Left forelimb (tissue), 1 donor: ENCODE measurements around the gene VAMP5.
"Not testable (repeated sequence)": the region's sequence is repeated elsewhere in the genome, so short reads cannot be mapped to it uniquely, and the experiment has no call there.

ENCODE experiments used
- DNase-seq: peaks from one replicate; pipeline ENCODE4 v3.0.0-alpha.2; 2018; ENCODE audit warnings: low spot score

VAMP5 gene, protein sequence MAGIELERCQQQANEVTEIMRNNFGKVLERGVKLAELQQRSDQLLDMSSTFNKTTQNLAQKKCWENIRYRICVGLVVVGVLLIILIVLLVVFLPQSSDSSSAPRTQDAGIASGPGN

DNA sequence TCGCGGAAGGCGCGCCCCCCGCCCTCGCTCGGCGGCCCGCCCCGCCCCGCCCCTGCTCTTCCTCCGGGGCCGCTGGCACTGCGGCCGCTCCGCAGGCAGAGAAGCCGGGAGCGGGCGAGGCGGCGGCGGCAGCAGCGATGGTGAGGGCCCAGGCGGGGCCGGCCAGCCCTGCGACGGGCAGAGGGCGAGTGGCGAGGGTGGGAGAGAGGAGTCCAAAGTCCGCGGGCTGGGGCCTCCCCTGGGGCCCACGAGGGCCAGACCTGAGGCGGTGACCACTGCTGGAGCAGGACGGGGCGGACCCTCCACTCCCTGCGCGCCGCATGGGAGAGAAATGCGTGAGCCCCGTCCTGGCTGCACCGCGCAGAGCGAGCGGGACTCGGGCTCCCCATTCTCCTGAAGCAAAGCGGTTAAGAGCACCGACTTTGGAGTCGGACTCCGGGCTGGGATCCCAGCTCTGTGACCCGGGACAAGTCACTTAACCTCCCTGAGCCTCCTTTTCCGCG lies at the start of gene VAMP5:
Gene VAMP5 (plus strand): TSS at position 78 of the 503 bp plus-strand sequence. CDS start 60 bp downstream, at position 138.
- no peak for DNase-seq

DNA sequence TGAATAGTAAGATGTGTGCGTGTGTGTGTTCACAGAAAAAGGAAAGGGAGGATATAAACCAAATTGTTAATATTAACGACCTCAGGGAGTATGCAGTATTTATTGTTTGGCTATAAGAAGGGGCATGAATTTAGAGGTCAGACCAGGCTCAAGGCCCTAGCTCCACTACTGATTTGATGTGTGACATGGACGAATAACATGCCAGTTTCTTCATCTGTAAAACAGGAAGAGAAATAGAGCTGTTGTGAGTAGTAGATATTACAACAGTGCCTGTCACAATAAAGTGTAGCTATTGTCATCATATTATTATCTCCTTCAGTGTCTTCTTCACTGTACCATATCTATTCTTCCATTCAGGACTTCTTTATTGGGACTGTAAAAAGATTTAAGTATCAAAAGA lies 49.4 kb upstream of the VAMP5 start:
- no peak for DNase-seq

DNA sequence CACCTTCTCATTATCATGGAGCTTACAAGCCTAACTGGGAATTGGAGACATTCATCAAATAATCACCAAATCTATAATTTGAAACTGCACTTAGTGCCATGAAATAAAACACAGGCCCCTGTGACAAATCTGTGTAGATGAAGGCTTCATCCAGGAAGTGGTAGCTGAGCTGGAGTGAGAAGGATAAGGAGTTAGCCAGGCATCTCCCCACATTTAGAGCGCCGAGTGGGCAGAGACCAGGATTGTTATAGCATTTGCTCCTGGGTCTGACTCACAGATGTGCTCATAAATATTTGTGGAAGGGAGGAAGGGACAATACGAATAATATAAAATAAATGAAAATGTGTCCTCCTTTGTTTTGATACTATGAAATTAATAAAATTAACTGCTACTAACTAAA lies 47.8 kb upstream of the VAMP5 start:
- DNase-seq: no peak

DNA sequence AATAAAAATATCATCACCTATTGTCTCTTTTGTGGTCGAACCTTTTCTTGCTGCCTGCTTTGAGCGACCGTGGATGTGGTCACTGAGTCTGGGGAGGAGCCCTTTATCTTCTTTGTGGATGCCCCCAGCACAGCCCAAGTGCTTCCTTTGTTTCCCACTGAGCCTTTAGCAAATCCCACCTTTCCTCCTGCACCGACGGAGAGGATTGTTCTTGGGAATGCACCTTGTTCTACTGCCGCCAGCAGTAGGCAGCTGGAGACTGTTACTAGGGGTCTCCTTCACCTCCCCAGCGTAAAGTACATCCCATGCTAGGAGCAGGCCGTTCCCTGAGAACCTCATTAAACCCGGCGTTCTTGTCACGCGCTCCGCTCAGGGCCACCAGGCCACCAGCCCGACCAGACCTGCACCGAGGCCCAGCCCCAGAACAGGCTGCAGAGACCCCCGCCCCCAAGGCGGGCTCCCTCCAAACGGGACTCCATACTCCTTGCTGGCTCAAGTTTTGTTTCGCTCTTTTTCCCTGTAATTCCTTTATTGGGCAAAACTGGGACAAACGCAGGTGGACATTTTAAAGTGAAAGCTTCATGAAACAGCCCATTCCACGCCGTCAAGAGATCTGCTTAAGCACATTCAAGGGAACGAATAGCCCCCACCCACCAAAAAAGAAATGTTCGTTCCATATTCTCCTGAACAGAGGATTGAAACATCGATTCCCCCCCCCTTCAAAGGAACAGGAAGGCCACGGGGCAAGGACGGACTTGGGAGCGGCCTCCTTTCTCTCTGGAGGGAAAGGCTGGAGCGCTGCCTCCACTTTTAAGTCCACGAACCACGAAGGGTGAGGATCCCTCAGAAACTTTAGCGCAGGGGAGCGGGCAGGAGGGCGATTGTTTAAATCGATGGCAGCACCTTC lies 46.4 kb upstream of the VAMP5 start:
- DNase-seq: peak; percentile 72

DNA sequence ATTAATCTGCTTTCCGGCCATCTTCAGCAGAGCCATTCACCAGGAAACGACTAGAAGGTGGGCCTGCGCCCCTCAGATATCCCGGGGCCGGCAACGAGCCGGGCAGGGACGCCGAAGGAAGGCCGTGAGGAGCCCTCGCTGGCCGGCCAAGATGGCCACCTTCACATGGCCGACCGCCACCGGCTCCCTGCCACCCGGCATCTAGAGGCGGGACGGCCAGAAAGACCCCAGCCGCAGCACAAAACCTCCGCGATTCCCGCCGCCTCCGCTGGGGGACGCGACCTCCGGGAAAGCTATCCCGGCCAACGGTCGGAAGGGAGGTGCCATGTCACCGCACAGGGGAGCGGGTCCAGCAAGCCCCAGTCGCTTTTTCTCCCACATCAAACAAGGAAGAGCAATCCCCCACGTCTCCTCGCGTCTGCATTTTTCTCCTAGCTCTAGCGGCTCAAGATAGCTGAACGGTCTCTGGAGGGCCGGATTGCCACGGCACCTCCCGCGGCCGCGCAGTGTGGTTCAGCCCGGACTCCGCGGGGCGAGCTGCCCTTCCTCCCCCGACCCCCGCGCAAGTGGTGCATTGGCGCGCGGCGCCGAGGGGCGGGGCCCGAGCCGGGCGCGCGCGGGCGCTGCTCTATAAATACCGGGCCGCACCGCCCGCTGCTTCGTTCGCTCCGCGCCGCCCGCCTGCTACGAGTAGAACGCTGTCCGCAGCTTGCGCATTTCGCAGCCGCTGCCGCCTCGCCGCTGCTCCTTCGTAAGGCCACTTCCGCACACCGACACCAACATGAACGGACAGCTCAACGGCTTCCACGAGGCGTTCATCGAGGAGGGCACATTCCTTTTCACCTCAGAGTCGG lies 45.5 kb upstream of the VAMP5 start, which contains the start of gene MAT2A:
Gene MAT2A (plus strand): TSS at position 662 of the 854 bp plus-strand sequence. CDS start 120 bp downstream, at position 782.
- DNase-seq: peak; percentile 99

DNA sequence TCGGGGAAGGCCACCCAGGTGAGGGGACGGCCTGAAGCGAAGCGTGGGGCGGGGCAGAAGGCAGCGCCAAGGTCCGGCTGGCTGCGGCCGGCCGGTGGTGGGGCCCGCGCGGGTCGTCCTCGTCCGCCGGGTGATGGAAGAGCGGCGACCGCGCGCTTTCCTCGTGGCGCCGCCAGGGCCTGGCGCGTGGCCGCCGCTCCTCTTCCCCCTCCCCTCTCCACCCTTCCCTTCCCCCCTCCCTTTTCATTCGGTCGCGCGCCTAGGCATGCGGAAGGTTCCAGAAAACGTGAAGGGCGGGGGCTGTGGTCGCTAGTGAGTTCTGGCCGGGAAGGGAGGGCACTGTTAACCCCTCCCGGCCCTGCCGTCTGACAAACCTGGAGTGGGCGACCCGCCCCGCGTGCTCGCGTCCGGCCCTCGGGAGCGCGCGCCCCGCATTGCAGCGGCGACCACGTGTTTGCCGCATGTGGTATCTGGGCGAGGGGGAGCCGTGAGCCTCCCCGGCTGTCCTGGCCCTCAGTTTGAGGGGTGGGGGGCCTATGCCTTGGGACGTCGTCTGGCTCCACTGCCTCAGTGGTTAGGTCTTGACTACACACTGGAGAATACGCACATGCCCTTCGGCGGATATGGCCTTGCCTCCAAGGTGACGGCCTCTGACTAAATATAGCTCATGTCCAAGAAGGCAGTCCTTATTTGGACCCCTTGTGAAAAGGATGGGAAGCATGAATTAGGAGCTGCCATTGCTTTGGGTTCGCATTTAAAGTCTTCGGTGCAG lies 44.7 kb upstream of the VAMP5 start:
- peak; percentile 86 for DNase-seq

DNA sequence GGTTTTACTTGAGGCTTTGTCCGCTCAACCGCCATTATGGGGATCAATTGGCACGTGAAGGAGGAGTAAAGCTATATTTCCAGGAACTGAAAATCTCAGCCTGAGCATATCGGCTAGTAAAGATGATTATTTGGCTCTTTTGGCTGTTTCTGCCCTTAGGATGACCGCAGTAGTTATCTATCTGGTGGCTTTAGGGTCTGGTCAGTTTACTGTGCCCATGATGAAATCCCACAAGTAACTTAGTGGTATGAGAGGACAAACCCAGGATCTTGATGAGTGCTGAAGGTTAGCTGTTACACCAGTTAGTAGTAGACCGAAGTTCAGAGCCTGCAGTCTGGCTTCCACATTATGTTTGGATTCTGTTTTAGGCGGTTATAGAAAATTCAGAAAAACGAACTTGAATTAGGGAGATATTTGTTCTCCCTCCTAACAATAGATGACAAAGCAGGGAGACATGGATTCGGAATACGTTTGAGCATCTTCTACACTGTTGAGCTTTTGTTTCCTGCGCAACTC lies 44.0 kb upstream of the VAMP5 start:
- no peak for DNase-seq

DNA sequence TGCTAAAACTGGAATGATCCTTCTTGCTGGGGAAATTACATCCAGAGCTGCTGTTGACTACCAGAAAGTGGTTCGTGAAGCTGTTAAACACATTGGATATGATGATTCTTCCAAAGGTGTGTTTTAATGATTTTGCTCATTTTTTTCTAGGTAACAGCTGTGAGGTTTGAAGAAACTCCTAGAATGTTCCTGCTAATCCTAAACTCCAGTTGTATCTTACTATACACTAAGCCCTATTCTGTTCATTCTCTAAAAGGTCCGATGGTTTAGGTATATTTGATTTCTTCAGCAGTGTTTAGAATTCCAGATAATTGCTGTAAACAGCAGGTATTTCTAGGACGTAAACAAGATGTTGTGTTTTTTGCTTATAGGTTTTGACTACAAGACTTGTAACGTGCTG lies 43.0 kb upstream of the VAMP5 start:
- DNase-seq: no peak

DNA sequence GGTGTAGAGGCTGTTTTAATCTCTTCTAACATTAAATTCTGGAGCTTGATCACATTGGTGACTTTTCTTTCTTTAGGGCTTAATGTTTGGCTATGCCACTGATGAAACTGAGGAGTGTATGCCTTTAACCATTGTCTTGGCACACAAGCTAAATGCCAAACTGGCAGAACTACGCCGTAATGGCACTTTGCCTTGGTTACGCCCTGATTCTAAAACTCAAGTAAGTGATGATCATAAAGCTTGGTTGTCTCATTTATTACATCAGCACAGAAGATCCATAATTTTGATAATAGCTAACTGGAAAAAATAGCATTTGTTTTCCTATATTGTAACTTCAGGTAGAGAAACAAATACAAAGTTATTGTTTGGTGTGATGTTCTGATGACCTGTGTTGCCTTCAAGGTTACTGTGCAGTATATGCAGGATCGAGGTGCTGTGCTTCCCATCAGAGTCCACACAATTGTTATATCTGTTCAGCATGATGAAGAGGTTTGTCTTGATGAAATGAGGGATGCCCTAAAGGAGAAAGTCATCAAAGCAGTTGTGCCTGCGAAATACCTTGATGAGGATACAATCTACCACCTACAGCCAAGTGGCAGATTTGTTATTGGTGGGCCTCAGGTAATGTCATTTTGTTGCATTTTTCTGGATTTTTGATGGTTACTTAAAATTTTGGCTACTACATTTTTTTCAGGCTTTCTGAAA lies 42.3 kb upstream of the VAMP5 start:
- DNase-seq: no peak

DNA sequence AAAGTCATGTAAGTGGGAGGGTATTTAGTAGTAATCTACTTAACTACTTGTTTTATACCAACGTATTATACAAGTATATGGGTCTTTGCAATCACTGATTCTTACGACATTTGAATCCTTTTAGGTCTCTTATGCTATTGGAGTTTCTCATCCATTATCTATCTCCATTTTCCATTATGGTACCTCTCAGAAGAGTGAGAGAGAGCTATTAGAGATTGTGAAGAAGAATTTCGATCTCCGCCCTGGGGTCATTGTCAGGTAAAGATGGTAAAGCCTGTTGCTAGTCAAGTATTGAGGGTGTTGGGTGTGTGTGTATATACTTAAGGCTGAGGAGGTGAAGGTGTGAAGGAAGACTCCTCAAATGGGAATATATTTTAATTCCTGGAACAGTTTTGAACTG lies 41.5 kb upstream of the VAMP5 start:
- no peak for DNase-seq

DNA sequence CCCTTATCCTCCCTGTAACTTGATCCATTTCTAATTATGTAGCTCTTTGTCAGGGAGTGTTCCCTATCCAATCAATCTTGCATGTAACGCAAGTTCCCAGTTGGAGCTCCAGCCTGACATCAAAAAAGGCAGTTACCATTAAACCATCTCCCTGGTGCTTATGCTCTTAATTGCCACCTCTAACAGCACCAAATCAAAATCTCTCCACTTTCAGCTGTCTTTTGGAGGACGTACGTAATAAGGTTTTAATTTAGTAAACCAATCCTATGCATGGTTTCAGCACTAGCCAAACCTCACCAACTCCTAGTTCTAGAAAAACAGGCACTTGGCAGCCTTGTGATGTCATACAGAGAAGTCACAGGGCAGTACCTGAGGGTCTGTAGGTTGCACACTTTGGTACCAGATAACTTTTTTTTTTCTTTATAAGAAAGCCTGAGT lies 40.0 kb upstream of the VAMP5 start:
- not testable (repeated sequence) for DNase-seq

DNA sequence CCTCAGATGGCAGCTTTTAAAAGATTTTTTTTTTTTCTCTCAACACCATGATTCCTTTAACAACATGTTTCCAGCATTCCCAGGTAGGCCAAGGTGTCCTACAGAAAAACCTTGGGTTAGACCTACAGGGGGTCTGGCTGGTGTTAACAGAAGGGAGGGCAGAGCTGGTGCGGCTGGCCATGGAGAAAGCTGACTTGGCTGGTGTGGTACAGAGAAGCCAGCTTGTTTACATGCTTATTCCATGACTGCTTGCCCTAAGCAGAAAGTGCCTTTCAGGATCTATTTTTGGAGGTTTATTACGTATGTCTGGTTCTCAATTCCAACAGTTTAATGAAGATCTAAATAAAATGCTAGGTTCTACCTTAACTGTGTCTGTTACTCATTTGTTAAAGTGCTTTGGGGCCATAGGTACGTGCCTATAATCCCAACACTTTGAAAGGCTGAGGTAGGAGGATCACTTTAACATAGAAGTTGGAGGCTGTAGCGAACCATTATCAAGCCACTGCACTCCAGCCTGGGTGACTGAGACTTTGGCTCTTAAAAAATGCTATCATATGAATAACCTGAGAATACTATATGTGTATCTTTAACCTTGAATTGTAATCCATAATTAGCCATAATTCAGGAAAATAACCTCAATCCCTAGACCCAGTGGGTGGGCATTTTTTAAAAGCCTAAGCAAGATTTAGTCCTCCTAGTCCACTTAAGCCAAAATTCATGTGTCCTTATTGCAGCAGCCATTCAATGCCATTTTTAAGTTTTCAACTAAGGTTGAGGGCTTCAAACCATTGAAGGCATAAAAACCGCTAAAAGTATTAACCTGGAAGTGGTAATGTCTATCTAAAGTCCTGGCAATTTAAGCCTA lies 39.1 kb upstream of the VAMP5 start:
- DNase-seq: not testable (repeated sequence)

DNA sequence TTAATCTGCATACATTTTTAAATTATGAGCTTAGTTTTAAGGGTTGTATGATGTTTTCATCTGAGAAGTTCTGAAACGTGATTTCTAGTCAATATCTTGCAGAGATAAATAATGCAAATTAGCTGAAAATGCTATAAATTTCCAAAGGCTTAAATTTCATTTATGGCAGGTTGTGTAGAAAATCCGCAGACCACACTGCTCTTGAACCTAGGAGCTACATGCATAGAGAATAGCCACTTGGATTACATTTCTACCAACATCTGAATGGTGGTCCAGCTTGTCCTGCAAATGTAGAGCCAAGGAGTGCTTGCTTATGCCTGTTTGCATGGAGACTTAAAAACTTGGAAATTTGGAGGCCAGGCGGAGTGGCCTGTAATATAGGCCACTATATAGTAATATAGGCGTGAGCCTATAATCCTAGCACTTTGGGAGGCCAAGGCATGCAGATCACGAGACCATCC lies 38.4 kb upstream of the VAMP5 start:
- no peak for DNase-seq

DNA sequence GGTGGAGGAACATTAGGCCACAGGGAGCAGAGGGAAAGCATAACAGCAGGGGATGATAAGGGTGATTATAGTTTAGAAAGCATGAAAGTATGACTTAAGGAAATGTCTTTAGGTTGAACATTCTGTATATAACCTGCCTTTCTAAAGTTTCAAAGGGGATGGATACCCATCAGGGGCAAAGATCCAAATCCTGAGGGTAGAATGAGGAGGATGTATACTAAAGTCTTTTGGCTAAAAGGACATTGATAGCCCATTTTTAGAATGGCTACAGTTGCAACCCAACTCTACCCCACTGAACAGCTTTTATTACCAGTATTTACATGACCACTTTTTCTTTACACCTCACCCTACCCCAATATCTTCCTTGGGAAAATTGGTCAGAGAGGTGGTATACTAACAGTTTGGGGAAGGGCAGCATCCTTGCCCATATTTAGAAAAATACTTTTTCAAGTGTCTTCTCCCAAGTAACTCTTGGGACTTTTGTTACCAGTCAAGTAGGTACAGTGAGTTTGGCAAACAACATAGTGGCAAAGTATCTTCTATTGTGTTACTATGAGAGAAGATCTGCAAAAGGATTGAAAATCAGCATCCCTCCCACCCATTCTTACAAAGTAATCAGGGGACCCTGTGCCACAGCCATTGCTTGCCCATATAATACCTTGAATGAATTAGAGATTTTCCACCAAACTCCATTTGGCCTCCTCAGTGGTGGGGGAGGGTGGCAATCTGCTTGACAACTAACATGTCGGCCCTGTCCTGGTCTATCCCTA lies 37.0 kb upstream of the VAMP5 start:
- no peak for DNase-seq

DNA sequence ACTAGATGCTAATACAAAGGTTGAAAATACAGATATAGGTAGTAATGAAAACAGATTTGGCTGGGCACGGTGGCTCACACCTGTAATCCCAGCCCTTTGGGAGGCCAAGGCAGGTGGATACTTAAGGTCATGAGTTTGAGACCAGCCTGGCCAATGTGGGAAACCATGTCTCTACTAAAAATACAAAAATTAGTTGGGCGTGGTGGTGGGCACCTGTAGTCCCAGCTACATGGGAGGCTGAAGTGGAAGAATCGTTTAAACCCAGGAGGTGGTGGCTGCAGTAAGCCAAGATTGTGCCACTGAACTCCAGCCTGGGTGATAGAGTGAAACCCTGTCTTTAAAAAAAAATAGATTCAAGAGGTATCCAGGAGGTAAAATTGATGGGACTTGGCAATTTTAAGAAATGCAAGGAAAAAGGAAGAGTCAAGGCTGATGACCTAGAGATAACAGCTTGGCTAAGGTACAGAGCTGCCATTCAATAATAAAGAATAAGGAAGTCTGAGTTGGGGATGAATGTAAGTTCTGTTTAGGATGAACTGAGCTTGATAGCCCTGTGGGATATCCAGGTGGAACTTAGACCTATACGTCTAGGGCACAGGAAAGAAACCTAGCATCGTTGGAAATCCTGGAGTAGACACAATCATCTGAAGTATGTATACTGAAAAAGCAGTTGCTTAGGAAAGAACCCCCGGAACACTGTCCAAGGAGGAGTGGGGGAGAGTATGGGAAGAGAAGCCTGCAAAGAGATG lies 36.2 kb upstream of the VAMP5 start:
- no peak for DNase-seq

DNA sequence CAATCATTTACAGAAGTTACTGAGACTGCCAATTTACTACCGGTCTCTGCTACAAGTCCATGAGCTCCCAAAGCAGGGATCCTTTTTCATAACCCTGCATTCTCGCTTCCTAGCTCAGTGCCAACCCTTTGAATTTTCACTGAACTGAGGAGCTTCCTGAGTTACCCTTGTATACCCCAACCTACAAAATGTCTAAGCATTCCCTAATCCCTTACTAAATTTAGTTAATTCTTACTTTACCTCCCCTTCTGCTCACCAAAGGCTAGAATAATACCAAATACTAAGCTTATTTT lies 35.7 kb upstream of the VAMP5 start:
- no peak for DNase-seq

DNA sequence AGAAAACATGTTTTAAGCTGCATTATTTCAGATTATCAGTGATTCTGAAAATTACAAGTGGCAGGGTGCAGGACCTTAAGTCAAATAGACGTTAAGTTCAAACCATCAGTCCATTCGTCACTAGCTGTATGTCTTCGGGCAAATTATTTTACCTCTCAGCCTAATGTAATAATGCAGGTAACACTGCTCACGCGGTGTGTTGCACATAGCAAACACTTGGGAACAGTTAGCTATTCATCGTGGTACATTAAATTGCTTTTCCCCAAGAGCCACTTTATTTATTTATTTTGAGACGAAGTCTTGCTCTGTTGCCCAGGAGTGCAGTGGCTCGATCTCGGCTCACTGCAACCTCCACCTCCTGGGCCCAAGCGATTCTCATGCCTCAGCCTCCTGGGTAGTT lies 35.1 kb upstream of the VAMP5 start:
- DNase-seq: no peak

DNA sequence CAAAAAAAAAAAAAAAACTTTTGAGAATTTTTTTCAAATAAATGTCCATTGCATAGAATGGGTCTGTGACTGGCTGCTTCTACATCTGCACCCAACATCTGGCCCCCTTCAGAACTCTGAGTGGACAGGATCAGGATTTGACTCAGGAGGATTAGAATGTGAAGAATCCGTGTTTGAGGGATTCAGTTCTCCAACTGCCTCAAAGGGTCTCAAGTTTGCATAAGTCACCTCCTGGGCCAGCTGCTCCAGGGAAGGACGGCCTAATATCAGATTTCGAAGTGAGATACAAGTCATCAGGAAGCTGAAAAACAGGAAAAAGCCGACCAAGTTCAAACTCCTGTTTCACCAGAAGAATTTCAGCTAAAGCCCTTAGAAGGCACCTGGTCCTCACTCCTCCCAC lies 34.4 kb upstream of the VAMP5 start:
- DNase-seq: no peak
